Measurements from ENCODE around the gene PRADC1.

DNA sequence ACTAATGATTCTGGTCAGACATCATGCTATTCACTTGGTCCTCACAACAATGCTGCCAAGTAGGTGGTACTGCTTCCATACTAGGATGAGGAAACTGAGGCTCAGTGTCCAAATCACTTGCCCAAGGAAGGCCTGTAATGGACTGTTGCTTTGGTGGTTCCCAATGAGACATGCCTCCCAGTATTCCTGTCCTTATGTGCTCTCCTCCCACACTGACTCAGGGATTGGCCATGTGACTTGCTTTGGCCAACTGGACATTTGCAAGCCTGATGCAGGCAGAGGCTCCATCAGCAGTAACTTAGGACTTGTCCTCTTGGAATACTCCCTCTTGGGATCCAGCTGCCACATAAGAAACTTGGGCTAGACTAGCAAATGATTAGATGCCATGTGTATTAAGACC lies 48.2 kb upstream of the PRADC1 start:
- no peak for TF ChIP-seq POLR2A (IDR thresholded peaks at IDR 0.05; ENCODE audit: low read depth, low read length)
- TF ChIP-seq, protein P1, sequence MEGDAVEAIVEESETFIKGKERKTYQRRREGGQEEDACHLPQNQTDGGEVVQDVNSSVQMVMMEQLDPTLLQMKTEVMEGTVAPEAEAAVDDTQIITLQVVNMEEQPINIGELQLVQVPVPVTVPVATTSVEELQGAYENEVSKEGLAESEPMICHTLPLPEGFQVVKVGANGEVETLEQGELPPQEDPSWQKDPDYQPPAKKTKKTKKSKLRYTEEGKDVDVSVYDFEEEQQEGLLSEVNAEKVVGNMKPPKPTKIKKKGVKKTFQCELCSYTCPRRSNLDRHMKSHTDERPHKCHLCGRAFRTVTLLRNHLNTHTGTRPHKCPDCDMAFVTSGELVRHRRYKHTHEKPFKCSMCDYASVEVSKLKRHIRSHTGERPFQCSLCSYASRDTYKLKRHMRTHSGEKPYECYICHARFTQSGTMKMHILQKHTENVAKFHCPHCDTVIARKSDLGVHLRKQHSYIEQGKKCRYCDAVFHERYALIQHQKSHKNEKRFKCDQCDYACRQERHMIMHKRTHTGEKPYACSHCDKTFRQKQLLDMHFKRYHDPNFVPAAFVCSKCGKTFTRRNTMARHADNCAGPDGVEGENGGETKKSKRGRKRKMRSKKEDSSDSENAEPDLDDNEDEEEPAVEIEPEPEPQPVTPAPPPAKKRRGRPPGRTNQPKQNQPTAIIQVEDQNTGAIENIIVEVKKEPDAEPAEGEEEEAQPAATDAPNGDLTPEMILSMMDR (IDR thresholded peaks at IDR 0.05; ENCODE audit: extremely low read depth in 1 of 2, insufficient read depth in 1 of 2, low read depth in 1 of 2, low read length in 2 of 2), result no peak
- no peak for TF ChIP-seq POLR2AphosphoS5 (IDR thresholded peaks at IDR 0.05; ENCODE audit: insufficient read depth, low read depth, low read length)
- no peak for TF ChIP-seq EZH2 (IDR thresholded peaks at IDR 0.05; ENCODE audit: borderline replicate concordance, low read depth, low read length, severe bottlenecking)
- TF ChIP-seq GATA2 (IDR thresholded peaks at IDR 0.05; ENCODE audit: insufficient read depth, insufficient read length, low read depth, low read length), result no peak
- TF ChIP-seq, protein P2, sequence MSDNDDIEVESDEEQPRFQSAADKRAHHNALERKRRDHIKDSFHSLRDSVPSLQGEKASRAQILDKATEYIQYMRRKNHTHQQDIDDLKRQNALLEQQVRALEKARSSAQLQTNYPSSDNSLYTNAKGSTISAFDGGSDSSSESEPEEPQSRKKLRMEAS (IDR thresholded peaks at IDR 0.05; ENCODE audit: insufficient read depth, insufficient read length), result no peak
- no peak for TF ChIP-seq MYC (IDR thresholded peaks at IDR 0.05; ENCODE audit: low read depth, low read length)
